ENCODE results near the gene MSI2.

The MSI2 gene

GRCh38 chr17:57245786-57246185 is 10.5 kb upstream of the MSI2 start:
- no peak for DNase-seq (ENCODE audit: low read depth in 2 of 2, low spot score in 1 of 2)

DNA sequence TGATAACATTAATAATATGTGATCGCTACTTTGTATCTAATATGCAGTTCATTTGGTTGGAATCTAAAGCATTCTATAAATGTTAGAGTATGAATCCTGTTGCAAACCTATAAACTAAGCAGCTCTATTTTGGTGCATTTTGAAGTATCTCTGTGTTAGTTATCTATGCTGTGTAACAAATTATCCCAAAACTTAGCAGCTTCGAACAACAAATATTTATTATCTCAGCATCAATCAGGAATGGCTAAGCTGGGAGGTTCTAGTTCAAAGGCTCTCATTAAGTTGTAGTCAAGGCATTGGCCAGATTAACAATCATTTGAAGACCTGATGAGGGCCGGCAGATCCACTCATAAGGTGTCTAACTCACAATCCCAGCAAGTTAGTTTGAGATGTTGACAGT is 10.1 kb upstream of the MSI2 start:
- no peak for DNase-seq (ENCODE audit: low read depth in 2 of 2, low spot score in 1 of 2)

DNA sequence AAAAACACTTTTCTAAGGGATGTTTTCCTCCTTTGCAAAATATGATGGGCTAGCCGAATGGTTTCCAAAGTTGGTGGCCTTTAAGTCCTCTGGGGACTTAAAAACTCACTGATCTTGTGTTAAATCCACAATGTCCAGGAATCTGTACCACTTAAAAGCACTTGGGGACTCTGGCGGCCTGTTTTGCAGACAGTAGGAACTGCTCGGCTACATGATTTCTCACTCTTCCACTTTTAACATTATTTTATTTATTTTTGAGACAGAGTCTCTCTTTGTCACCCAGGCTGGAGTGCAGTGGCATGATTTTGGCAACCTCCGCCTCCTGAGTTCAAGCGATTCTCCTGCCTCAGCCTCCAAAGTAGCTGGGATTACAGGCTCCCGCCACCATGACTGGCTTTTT is 9.1 kb upstream of the MSI2 start:
- DNase-seq (ENCODE audit: low read depth in 2 of 2, low spot score in 1 of 2) = no peak

DNA sequence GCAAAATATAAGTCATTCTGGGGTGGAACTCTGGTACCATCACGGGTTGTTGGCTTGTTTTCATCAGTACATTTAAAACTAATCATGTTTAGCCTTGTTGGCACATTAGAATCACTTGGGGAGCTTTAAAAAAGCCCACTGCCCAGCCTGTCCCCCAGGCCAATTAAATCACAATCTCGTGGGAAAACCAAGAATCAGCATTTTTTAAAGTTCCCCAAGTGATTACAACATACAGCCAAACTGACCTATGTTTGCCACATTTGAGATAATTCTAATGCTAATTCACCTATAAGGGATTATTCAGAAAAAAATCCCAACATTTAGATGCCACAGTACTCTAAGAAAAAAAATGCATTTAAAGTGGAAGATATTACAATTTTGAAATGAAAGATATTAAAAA is 8.4 kb upstream of the MSI2 start:
- DNase-seq (ENCODE audit: low read depth in 2 of 2, low spot score in 1 of 2) = no peak

- no peak for DNase-seq (ENCODE audit: low read depth in 2 of 2, low spot score in 1 of 2)
These were observed 6.8 kb upstream of the MSI2 start for GRCh38 chr17:57249520-57249919.

- DNase-seq (ENCODE audit: low read depth in 2 of 2, low spot score in 1 of 2) = no peak
These were observed 5.0 kb upstream of the MSI2 start for GRCh38 chr17:57251211-57251787.

DNA sequence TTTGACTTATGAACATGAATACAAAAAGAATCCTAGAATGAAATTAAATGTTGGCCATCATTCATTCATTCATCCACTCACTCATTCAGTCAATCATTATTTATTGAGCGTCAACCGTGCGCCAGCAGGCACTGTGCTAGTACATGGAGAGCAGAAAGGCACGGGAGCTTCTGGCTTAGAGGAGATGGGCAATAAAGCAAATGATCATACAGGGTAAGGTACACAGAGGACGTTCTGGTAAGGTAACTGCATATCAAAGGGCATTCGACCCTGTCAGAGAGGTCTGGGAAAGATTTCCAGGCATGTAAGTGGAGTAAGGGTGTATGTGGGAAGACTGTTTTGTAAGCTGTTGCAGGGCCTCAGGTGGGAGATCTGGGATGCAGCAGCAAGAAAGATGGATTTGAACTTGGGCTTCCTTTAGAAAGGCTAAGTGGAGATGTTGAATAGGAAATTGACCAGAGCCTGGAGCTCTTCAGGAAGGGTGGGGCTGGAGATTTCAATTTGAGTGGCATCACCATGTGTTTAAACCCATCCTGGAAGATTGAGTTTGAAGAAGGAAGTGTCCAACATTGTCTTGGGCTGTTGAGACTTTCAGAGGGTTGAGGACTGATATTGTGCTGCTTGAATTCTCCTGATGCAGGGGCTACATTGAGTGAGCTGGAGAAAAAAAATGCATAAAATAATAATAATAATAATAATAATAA is 2.8 kb upstream of the MSI2 start:
- DNase-seq (ENCODE audit: low read depth in 2 of 2, low spot score in 1 of 2) = no peak

- no peak for DNase-seq (ENCODE audit: low read depth in 2 of 2, low spot score in 1 of 2)
These were observed 1.0 kb upstream of the MSI2 start for GRCh38 chr17:57255182-57255775.

DNA sequence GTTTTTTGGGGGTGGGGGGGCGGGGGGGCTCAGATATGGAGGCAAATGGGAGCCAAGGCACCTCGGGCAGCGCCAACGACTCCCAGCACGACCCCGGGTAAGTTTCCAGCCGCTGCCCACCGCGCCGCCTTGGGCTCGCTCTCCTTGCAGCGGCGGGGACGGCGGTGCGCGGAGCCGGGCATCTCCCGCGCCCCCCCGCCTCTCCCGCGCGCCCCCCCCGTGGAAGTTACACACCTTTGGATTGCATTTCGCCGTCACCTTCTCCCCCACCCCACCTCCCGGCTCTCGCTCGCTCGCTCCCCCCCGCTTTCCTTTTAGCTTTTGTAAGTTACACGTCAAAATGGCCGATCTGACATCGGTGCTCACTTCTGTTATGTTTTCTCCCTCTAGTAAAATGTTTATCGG is 387 bp downstream of the MSI2 start:
- peak in 1 of 2 donors; percentile 19 for DNase-seq (ENCODE audit: low read depth in 2 of 2, low spot score in 1 of 2)

DNA sequence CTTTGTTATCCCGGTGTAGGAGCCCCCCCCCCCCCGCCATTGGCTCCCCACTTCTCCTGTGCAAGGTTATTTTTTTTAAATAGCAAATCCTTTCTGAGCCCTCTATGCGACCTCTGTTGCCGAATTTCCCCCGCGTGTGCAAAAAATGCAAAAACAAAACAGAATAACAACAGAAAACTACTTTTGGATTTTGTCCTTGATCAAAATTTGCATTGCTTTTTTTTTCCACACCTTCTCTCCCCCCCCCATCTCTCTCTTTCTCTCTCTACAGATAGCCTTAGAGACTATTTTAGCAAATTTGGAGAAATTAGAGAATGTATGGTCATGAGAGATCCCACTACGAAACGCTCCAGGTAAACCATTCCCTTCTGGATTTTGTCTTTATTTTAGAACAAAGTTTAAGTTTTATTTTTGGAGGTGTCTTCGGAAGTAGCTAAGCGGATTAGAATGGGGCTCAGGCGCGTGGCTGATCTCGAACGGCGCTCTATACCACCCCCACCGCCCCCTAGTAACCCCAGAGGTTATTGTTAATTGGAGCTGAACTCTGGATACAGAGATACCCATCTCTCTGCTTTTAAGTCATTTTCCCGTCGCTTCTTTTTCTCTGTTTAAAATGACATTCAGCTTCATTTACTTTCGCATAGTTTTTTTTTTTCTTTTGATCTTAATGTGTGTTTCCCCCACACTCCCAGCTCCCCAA is 1.0 kb downstream of the MSI2 start:
- no peak for DNase-seq (ENCODE audit: low read depth in 2 of 2, low spot score in 1 of 2)

DNA sequence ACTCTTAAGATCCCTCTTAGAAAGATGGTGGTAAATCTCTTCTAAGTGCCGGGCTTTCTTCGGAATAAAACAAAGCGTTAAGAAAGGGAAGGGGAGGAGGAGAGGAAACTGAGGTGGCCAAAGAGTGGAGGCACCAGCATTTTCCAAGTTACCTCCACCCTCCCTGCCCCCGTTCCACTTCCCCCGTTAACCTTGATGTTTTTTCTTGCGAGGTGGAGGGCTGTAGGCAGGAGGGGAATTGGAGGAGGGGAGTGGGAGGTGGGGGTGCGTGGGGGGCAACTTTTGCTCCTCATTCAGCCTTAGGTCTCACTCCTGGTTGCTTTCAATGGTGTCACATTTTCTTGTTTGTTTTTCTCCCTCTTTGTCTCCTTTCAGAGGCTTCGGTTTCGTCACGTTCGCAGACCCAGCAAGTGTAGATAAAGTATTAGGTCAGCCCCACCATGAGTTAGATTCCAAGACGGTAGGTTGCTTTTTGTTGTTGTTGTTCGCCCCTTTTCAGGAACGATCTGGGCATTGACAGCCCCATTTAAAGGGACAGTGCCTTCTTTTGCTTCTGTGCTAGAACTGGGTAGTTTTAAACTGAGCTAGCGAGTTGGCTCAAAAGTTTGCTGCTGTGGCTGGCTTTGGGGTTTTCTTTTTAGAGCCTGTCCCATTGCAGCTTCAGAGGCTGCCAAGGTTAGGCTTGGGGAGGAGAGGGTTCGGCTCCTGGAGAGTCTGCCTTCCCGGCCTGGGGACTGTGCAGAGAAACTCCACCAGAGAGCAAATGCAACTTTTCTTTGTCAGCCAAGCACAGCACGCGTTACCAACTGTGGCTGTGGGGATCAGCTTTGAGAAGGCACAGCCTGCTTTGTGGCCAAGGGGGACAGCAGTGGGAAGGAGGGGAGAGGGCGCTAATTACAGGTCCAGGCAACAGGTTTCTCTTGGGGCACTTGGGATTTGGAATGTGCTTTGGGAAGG is 1.9 kb downstream of the MSI2 start:
- DNase-seq (ENCODE audit: low read depth in 2 of 2, low spot score in 1 of 2) = no peak

DNA sequence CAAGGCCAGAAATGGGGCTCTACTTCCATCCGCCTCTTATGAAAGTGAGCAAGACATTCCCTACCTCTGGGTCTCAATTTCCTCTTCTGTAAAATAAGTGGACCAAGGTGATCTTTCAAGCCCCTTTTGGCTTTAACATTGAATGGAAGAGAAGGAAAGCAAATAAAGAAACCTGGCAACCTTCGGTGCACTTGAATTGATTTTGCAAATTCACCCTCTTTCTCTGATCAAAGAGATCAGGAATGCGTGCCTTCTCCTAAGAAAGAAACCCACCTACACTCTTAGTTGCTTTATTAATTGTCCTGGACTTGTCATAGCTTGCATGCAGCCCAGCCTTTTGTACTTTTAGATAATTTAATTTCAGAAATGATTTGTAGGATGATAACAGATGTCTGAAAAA is 3.0 kb downstream of the MSI2 start:
- DNase-seq (ENCODE audit: low read depth in 2 of 2, low spot score in 1 of 2) = no peak

DNA sequence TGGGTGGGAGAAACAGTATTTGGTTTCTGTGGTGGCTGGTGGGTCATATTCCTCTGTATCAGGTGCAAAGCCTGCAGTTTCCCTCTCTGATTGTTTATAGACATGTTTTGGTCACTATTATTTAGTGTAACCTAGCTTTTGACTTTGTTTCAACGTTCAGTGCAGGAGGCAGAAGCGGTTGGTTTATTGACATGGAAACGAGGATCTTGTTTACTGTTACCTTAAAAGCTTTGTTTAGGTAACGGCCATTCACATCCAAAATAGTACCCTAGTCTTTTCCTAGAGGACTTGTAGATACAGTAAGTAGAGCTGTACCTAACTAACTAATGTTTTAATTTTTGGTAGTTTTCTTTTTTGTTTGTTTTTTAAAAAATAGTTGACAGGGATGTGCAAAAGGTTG is 3.5 kb downstream of the MSI2 start:
- no peak for DNase-seq (ENCODE audit: low read depth in 2 of 2, low spot score in 1 of 2)

DNA sequence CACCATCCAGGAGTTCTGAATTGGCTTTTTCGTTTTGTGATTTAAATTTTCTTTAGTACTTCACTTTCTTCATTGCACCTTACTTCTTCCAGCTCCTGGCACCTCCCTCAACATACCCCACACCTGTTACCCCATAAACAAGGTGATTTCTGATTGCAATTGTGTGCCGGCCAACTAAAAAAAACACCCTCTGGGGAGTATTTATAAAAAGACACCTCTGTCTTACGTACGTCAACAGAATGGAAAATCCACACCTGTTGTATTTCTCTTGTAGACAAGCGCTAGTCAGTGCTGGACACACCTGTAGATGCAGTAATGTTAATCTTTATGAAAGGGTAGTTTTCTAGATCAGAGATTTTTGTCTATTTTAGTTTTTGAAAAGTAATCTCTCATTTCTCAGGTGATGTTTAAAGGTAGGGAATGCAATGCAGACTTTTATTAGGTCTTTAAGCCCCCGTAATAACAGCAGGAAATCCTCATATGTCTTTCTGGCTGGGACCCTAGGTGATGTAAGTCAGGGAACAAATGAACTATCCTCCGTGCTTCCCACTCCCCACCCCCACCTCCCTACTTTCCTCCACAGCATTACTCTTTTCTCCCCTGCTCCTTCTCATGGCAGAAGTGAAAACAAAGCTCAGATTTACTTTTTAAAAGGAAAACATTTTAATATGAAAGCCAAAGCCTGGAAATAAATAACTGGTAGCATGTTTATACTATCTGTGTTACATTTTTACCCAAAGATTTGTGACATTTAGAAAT is 4.2 kb downstream of the MSI2 start:
- no peak for DNase-seq (ENCODE audit: low read depth in 2 of 2, low spot score in 1 of 2)

DNA sequence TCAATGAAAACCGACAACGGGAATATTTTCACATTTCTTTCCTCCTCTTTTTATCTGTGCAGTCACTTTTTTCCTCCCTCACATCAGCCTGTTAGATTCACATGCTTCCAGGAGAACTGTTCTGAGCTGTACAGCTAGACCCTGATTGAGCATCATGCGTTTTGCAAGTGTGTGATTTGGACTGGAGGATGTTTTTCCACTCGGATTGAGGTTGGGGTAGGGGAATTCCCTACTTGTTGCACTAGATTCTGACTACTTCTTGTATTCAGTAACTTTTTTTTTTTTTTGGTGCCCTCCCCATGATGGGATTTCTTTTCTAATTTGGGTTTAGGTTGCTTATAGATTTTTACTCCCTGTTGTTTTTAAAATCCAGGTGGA is 4.8 kb downstream of the MSI2 start:
- DNase-seq (ENCODE audit: low read depth in 2 of 2, low spot score in 1 of 2) = no peak

DNA sequence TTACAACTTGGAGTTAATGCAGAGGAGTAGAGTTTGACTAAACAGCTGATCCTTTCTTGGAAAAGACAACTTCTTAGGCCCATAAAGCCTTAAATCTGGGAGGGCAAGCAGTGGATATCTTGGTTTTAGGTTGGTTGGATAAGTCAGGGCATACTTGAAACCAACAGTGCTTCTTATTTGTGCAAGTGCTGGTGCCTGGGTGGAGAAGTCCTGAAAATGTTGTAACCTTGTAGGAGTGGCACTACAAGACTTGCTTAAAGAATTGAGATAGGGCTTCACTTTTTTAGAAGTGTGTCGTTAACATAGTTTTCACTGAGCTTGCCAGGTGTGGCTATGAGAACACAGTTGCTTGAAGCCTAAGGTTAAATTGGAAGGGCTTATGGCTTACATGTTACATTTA is 6.2 kb downstream of the MSI2 start:
- DNase-seq (ENCODE audit: low read depth in 2 of 2, low spot score in 1 of 2) = no peak

DNA sequence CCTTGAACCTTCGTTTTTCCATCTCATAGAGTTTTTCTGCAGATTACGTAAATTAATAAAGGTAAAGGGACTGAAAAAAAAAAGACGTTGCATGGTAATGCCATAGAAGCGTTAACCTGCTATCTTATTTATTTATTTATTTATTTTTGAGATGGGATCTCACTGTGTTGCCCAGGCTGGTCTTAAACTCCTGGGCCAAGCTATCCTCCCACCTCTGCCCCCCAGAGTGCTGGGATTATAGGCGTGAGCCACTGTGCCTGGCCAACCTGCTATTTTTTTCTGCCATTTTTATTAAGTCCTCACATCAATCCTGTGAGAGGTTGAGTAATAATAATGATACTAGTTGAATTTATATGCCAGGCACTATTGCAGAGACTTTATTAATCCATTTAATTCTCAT is 7.9 kb downstream of the MSI2 start:
- no peak for DNase-seq (ENCODE audit: low read depth in 2 of 2, low spot score in 1 of 2)

DNA sequence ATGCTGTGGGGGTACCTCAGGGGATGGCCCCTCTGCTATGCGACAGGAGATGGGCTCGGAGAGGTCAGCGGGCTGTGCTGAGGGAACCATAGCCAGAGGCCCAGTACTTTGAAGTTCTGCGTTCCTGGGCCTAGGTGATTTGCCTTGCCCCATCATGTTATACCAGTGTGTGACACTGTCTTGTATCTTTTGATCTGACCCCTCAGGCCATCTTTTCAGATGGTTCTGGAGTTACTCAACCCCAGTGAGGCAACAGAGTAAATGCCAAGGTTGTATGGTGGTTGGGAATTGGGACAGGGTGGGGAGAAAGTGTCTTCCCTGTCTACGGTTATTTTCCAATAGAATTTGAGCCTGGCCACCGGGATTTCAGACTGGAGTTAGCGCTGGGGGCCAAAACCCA is 8.5 kb downstream of the MSI2 start:
- DNase-seq (ENCODE audit: low read depth in 2 of 2, low spot score in 1 of 2) = no peak

DNA sequence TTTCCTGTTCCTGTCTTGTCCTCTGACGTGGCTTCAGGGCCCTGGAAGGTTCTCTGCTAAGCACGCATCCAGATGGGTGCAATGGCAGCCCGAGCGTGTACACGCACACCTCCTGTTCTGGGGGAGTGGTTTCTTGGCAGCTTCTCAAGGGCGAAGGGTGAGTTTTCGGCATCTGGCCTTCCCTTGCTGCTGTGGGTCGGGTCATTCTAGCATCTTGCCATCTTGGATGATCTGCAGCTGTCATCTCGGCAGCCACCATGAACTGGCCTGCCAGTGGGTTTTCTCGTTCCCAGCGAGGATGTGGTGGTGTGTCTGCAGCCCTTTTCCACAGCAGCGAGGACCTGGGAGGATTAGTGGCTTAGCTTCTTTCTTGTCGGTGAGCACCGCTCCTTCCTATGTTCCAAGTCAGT is 10.6 kb downstream of the MSI2 start:
- DNase-seq (ENCODE audit: low read depth in 2 of 2, low spot score in 1 of 2) = no peak

DNA sequence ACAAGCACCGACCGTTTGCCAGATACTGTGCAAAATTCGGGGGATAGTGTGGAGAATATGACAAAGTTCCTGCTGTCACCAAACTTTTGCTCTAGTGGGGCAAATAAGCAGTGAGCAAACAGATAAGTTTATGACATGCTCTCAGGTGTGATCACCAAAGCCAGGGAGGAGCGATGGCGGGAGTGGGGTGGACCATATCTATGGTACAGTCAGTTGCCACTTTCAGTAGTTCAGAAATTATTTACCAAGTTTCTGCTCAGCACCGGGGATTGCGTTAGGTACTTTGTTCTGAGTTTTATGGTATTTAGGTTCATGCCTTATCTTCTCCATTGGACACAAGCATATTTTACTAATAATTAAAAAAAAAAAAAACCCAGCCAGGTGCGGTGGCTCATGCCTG is 11.9 kb downstream of the MSI2 start:
- DNase-seq (ENCODE audit: low read depth in 2 of 2, low spot score in 1 of 2) = no peak

- no peak for DNase-seq (ENCODE audit: low read depth in 2 of 2, low spot score in 1 of 2)
These were observed 12.7 kb downstream of the MSI2 start for GRCh38 chr17:57269052-57269451.
